Trophoblast cell (in vitro differentiated cells and primary cell): ENCODE measurements around the gene PTMS.
"Not testable (repeated sequence)": the region's sequence is repeated elsewhere in the genome, so short reads cannot be mapped to it uniquely, and the experiment has no call there.

ENCODE experiments used
- DNase-seq, 2 donors: peaks; one replicate each; pipeline ENCODE4 v3.0.0-alpha.2; 2016
- H2AFZ ChIP-seq: 2 replicates; pipeline ENCODE4 v1.6.1; 2013; ENCODE audit warnings: low read length, moderate library complexity, mild to moderate bottlenecking; ENCODE audit not compliant: insufficient read depth, poor library complexity
- H2AK5ac ChIP-seq: 2 replicates; pipeline ENCODE4 v1.6.1; 2013; ENCODE audit warnings: mild to moderate bottlenecking, low read length
- H2BK120ac ChIP-seq: 2 replicates; pipeline ENCODE4 v1.6.1; 2013; ENCODE audit warnings: low read length, mild to moderate bottlenecking, moderate library complexity; ENCODE audit not compliant: insufficient read depth, poor library complexity
- H2BK12ac ChIP-seq: 2 replicates; pipeline ENCODE4 v1.6.1; 2013; ENCODE audit warnings: mild to moderate bottlenecking, low read length, moderate library complexity
- H2BK5ac ChIP-seq: 2 replicates; pipeline ENCODE4 v1.6.1; 2013; ENCODE audit warnings: low read length, low read depth, moderate library complexity, mild to moderate bottlenecking; ENCODE audit not compliant: poor library complexity
- H3K14ac ChIP-seq: 2 replicates; pipeline ENCODE4 v1.6.1; 2013; ENCODE audit warnings: mild to moderate bottlenecking, low read length
- H3K18ac ChIP-seq: 2 replicates; pipeline ENCODE4 v1.6.1; 2013; ENCODE audit warnings: mild to moderate bottlenecking, low read length
- H3K23ac ChIP-seq: 2 replicates; pipeline ENCODE4 v1.6.1; 2013; ENCODE audit warnings: low read length
- H3K27ac ChIP-seq: 2 replicates; pipeline ENCODE4 v1.5.1; 2013; ENCODE audit warnings: low read depth, mild to moderate bottlenecking, inconsistent platforms, low read length, moderate library complexity
- H3K27me3 ChIP-seq: 2 replicates; pipeline ENCODE4 v1.6.1; 2013; ENCODE audit warnings: inconsistent platforms, mild to moderate bottlenecking, low read length, moderate library complexity; ENCODE audit not compliant: insufficient read depth
- H3K36me3 ChIP-seq, 2 experiments: 1 replicate in 1 of 2; 2 replicates in 1 of 2; pipeline ENCODE4 v1.6.1; 2013; ENCODE audit warnings: low read length in 2 of 2, mild to moderate bottlenecking in 2 of 2, moderate library complexity in 1 of 2; ENCODE audit not compliant: insufficient read depth in 2 of 2, control insufficient read depth in 1 of 2
- H3K4ac ChIP-seq: 2 replicates; pipeline ENCODE4 v1.6.1; 2013; ENCODE audit warnings: low read depth, mild to moderate bottlenecking, low read length, moderate library complexity
- H3K4me1 ChIP-seq, 2 experiments: 1 replicate in 1 of 2; 2 replicates in 1 of 2; pipeline ENCODE4 v1.6.1; 2013; ENCODE audit warnings: low read length in 2 of 2, mild to moderate bottlenecking in 2 of 2, moderate library complexity in 1 of 2; ENCODE audit not compliant: insufficient read depth in 2 of 2, control insufficient read depth in 1 of 2
- H3K4me2 ChIP-seq: 2 replicates; pipeline ENCODE4 v1.6.1; 2013; ENCODE audit warnings: inconsistent platforms, mild to moderate bottlenecking, low read length, moderate library complexity
- H3K4me3 ChIP-seq: 2 replicates; pipeline ENCODE4 v1.5.1; 2013; ENCODE audit warnings: mild to moderate bottlenecking, low read depth, low read length, inconsistent platforms
- H3K79me1 ChIP-seq: one replicate; pipeline ENCODE4 v1.6.1; 2013; ENCODE audit warnings: low read length
- H3K79me2 ChIP-seq: 2 replicates; pipeline ENCODE4 v1.6.1; 2013; ENCODE audit warnings: low read length, mild to moderate bottlenecking; ENCODE audit not compliant: control insufficient read depth, insufficient read depth, poor library complexity
- H3K9ac ChIP-seq: 2 replicates; pipeline ENCODE4 v1.6.1; 2013; ENCODE audit warnings: mild to moderate bottlenecking, low read length
- H3K9me3 ChIP-seq: 2 replicates; pipeline ENCODE4 v1.6.1; 2013; ENCODE audit warnings: low read depth, mild to moderate bottlenecking, control low read depth, inconsistent platforms, low read length; ENCODE audit not compliant: insufficient read depth
- H4K12ac ChIP-seq: 2 replicates; pipeline ENCODE4 v1.6.1; 2013; ENCODE audit warnings: low read depth, mild to moderate bottlenecking, low read length, moderate library complexity
- H4K8ac ChIP-seq: 2 replicates; pipeline ENCODE4 v1.6.1; 2013; ENCODE audit warnings: low read depth, mild to moderate bottlenecking, low read length, moderate library complexity
- H4K91ac ChIP-seq: one replicate; pipeline ENCODE4 v1.6.1; 2013; ENCODE audit warnings: low read depth, mild to moderate bottlenecking, low read length, moderate library complexity
- WGBS: extraction: QIAGEN DNeasy Blood & Tissue Kit; methylation state at CpG from one replicate; pipeline ENCODE4 v1.1.7; 2013; ENCODE audit warnings: missing lambda C conversion rate; ENCODE audit not compliant: insufficient read length, insufficient coverage; ENCODE audit errors: extremely low coverage; 5-methylcytosine and 5-hydroxymethylcytosine counted together

Gene PTMS

DNA sequence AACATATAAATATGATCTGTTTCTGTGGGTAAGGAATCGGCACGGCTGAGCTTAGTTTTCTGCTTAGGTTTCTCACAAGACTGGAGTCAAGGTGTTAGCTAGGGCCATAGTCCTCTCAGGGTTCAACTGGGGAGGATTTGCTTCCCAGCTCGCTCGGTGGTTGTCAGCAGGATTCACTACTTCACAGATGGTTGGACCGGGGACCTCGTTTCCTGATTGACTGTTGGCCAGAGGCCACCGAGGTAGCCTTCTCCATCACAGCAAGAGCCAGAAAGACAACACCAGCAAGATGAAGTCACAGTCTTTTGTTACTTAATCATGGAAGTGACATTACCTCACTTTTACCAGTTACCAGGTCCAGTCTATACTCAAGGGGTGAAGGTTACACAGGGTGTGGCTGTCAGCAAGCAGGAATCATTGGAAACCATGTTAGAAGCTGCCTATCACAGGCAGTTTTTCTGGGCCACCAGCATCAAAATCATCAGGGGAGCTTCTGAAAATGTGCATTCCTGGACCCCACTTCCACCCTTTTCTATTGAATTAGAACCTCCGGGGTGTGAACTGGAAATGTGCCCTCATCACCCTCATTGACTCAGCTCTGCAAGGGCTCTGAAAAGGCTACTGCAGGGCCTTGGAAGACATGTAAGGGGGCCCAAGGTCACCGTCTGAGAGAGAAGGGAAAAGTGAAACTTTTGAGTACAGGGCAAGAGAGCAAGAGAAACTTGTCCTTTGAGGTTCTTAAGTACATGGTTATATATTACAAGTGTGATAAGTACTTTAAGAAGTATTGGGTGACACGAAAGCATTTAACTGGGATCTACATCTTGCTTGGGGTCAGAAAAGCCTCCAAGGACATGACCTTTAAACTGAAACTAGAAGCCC, 31.4 kb upstream of the PTMS start:
- Histone ChIP-seq H4K91ac (no peak overlapping the region), H3K23ac (no peak overlapping the region), H3K14ac (no peak overlapping the region), H3K4ac (no peak overlapping the region), H3K9me3 (no peaks in the 10 kb centered on the region), H3K4me3 (no peak overlapping the region), H3K4me2 (no peak overlapping the region), H3K9ac (no peak overlapping the region), H3K18ac (no peak overlapping the region), H3K79me1 (no peaks in the 10 kb centered on the region), H3K27me3 (no peaks in the 10 kb centered on the region), H2BK12ac (no peak overlapping the region), H2BK5ac (no peak overlapping the region), H4K12ac (no peak overlapping the region), H3K36me3 (peaks cover 16 to 28% of the 10 kb centered on the region in 2 experiments), H4K8ac (no peak overlapping the region), H3K79me2 (no peaks in the 10 kb centered on the region), H2AFZ (no peak overlapping the region), H2AK5ac (no peak overlapping the region), H3K27ac (no peak overlapping the region), H2BK120ac (no peak overlapping the region), H3K4me1 (no peaks in the 10 kb centered on the region)
- WGBS = no CpG with 5 or more reads among the region's 10 CpGs
- no peak for DNase-seq

GRCh38 chr12:6735448-6736191, 30.5 kb upstream of the PTMS start:
- no peak overlapping the region for H2AK5ac ChIP-seq
- no peak overlapping the region for H2BK120ac ChIP-seq
- no peak overlapping the region for H3K9ac ChIP-seq
- H3K4me1 ChIP-seq = no peaks in the 10 kb centered on the region
- no peak overlapping the region for H3K23ac ChIP-seq
- no peak overlapping the region for H3K27ac ChIP-seq
- H4K91ac ChIP-seq = no peak overlapping the region
- H3K4me3 ChIP-seq = no peak overlapping the region
- H4K12ac ChIP-seq = no peak overlapping the region
- H3K79me2 ChIP-seq = no peaks in the 10 kb centered on the region
- peak; percentile 48 to 72 for DNase-seq
- peaks cover 8 to 20% of the 10 kb centered on the region in 2 experiments for H3K36me3 ChIP-seq
- H4K8ac ChIP-seq = no peak overlapping the region
- no peak overlapping the region for H3K18ac ChIP-seq
- no peak overlapping the region for H2BK12ac ChIP-seq
- no peaks in the 10 kb centered on the region for H3K27me3 ChIP-seq
- H3K4me2 ChIP-seq = no peak overlapping the region
- H3K79me1 ChIP-seq = no peaks in the 10 kb centered on the region
- H3K14ac ChIP-seq = no peak overlapping the region
- no peak overlapping the region for H3K4ac ChIP-seq
- no CpG with 5 or more reads among the region's 8 CpGs for WGBS
- no peak overlapping the region for H2AFZ ChIP-seq
- no peak overlapping the region for H2BK5ac ChIP-seq
- H3K9me3 ChIP-seq = no peaks in the 10 kb centered on the region

- H3K9ac ChIP-seq = no peak overlapping the region
- no peak overlapping the region for H3K4me2 ChIP-seq
- H3K79me2 ChIP-seq = no peaks in the 10 kb centered on the region
- WGBS = no CpG with 5 or more reads among the region's 5 CpGs
- no peak overlapping the region for H3K27ac ChIP-seq
- no peaks in the 10 kb centered on the region for H3K79me1 ChIP-seq
- no peak overlapping the region for H2AFZ ChIP-seq
- H2BK12ac ChIP-seq = no peak overlapping the region
- no peak overlapping the region for H3K4ac ChIP-seq
- no peak overlapping the region for H4K12ac ChIP-seq
- no peaks in the 10 kb centered on the region for H3K4me1 ChIP-seq
- no peak overlapping the region for H2AK5ac ChIP-seq
- H4K91ac ChIP-seq = no peak overlapping the region
- H3K9me3 ChIP-seq = no peaks in the 10 kb centered on the region
- no peak overlapping the region for H3K4me3 ChIP-seq
- no peaks in the 10 kb centered on the region for H3K27me3 ChIP-seq
- H2BK5ac ChIP-seq = no peak overlapping the region
- no peak overlapping the region for H3K23ac ChIP-seq
- no peak overlapping the region for H2BK120ac ChIP-seq
- DNase-seq = no peak
- no peak overlapping the region for H3K18ac ChIP-seq
- no peak overlapping the region for H4K8ac ChIP-seq
- peaks cover 0 to 10% of the 10 kb centered on the region in 2 experiments for H3K36me3 ChIP-seq
- no peak overlapping the region for H3K14ac ChIP-seq
Observed at GRCh38 chr12:6736754-6737153, 29.4 kb upstream of the PTMS start.

- H3K4ac ChIP-seq, H2BK120ac ChIP-seq, H4K8ac ChIP-seq, H3K9ac ChIP-seq, H3K23ac ChIP-seq, H3K4me2 ChIP-seq, H2BK5ac ChIP-seq, H3K79me1 ChIP-seq, H2BK12ac ChIP-seq, H3K79me2 ChIP-seq, H3K18ac ChIP-seq, H3K4me3 ChIP-seq, H3K27me3 ChIP-seq, H3K27ac ChIP-seq, H2AK5ac ChIP-seq, DNase-seq, H2AFZ ChIP-seq, H4K91ac ChIP-seq, H3K14ac ChIP-seq, H4K12ac ChIP-seq, H3K9me3 ChIP-seq: not testable (repeated sequence)
- Histone ChIP-seq H3K4me1 (peaks cover 15 to 19% of the 10 kb centered on the region in 2 experiments), H3K36me3 (peaks cover 6 to 14% of the 10 kb centered on the region in 2 experiments)
- no CpG with 5 or more reads among the region's 12 CpGs for WGBS
Observed at GRCh38 chr12:6742080-6742479, 24.1 kb upstream of the PTMS start.
